Skeletal muscle tissue (tissue), 4 donors: Measurements from ENCODE around the gene FUNDC2. TPM values are rescaled to one million over a fixed set of nuclear protein-coding genes. Genes with fewer than 3 reads are reported as not detected.

Source experiments
- H3K27ac ChIP-seq: one replicate; pipeline ENCODE4 v1.7.0; 2013; ENCODE audit warnings: mild to moderate bottlenecking, low read depth, low read length, inconsistent platforms
- H3K27me3 ChIP-seq, 3 donors: one replicate each; pipeline ENCODE4 v1.7.0; 2013; ENCODE audit warnings: low read length in 3 of 3; ENCODE audit not compliant: control insufficient read depth in 3 of 3, insufficient read depth in 3 of 3
- H3K36me3 ChIP-seq, 3 donors: one replicate each; pipeline ENCODE4 v1.7.0; 2013; ENCODE audit warnings: low read length in 3 of 3; ENCODE audit not compliant: control insufficient read depth in 3 of 3, insufficient read depth in 3 of 3
- H3K4me1 ChIP-seq, 3 donors: one replicate each; pipeline ENCODE4 v1.7.0; 2013; ENCODE audit warnings: low read length in 3 of 3, mild to moderate bottlenecking in 3 of 3; ENCODE audit not compliant: control insufficient read depth in 3 of 3, insufficient read depth in 3 of 3
- H3K4me3 ChIP-seq, 3 donors: one replicate each; pipeline ENCODE4 v1.7.0; 2013; ENCODE audit warnings: low read length in 3 of 3
- H3K9ac ChIP-seq, 3 donors: one replicate each; pipeline ENCODE4 v1.7.0; 2013; ENCODE audit warnings: low read length in 3 of 3, mild to moderate bottlenecking in 3 of 3, moderate library complexity in 2 of 3, low read depth in 1 of 3
- H3K9me3 ChIP-seq, 3 donors: one replicate each; pipeline ENCODE4 v1.7.0; 2013; ENCODE audit warnings: low read length in 3 of 3; ENCODE audit not compliant: control insufficient read depth in 3 of 3
- total RNA-seq: library from RNA; depleted of rRNA; stranded (reverse); fragments of >200 nt; gene quantifications from one replicate; pipeline ENCODE4 v1.2.3, GENCODE V29; 2014
- donor health status: Osteomylitis.

Gene FUNDC2, protein sequence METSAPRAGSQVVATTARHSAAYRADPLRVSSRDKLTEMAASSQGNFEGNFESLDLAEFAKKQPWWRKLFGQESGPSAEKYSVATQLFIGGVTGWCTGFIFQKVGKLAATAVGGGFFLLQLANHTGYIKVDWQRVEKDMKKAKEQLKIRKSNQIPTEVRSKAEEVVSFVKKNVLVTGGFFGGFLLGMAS
- total RNA-seq = 45.9 TPM

GRCh38 chrX:155026727-155027508 is at the start of gene FUNDC2:
Gene FUNDC2 (plus strand): TSS chrX:155026844. CDS start chrX:155026939, 95 bp downstream.
- Histone ChIP-seq H3K9me3 (no peaks in the 10 kb centered on the region), H3K27ac (peak within 1 kb of the TSS; percentile 99), H3K36me3 (no peaks in the 10 kb centered on the region), H3K27me3 (no peaks in the 10 kb centered on the region), H3K4me1 (no peaks in the 10 kb centered on the region), H3K4me3 (peak within 1 kb of the TSS; percentile 90 to 92 (median 90)), H3K9ac (peak within 1 kb of the TSS; percentile 93 to 94 (median 94))

DNA sequence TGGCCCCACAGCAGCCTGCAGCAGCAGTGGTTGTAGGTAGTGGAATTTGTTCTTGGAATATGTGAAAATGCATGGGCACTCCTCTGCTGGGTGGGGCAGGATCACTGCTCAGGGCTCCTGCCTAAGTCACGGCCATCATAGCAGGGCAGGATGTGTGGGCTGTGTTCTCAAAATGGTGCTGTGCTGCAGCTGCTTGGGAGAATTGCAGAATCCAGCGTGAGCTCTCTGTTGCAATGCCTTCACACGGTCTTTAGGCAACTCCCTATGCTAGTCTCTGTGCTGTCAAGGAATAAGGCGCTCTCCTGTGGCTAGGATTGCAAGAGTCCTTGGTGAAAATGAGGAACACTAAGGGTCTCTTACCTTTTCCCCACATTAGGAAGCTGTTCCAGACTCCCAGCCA is 47.0 kb upstream of the FUNDC2 start:
- Histone ChIP-seq H3K4me3 (no peak overlapping the region), H3K36me3 (no peaks in the 10 kb centered on the region), H3K4me1 (peaks cover 0 to 6% (median 3%) of the 10 kb centered on the region in 3 donors), H3K27me3 (no peaks in the 10 kb centered on the region), H3K9me3 (no peaks in the 10 kb centered on the region), H3K27ac (no peak overlapping the region), H3K9ac (no peak overlapping the region)

GRCh38 chrX:154980330-154981115 is 46.1 kb upstream of the FUNDC2 start:
- Histone ChIP-seq H3K9me3 (no peaks in the 10 kb centered on the region), H3K27me3 (no peaks in the 10 kb centered on the region), H3K36me3 (no peaks in the 10 kb centered on the region), H3K9ac (peak overlapping the region; percentile 68 to 76 (median 70)), H3K4me3 (peak overlapping the region; percentile 69 to 72 (median 71)), H3K27ac (no peak overlapping the region), H3K4me1 (peaks cover 0 to 6% (median 3%) of the 10 kb centered on the region in 3 donors)

DNA sequence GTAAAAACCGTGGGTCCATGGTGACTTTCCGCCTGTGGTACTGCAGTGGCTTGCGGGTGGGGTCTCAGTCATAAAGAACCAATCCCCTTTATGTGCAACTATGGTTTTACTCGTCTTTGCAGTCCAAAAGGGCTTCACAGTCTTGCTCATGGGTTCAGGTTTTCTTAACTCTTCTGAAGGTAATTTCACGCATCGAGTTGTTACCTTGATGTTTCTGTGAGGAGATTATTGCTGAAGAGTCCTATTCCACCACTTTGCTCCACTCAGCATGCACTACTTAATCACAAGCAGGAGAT is 45.6 kb upstream of the FUNDC2 start:
- no peaks in the 10 kb centered on the region for H3K36me3 ChIP-seq
- no peaks in the 10 kb centered on the region for H3K9me3 ChIP-seq
- peak overlapping the region; percentile 68 to 76 (median 70) for H3K9ac ChIP-seq
- peaks cover 0 to 6% (median 3%) of the 10 kb centered on the region in 3 donors for H3K4me1 ChIP-seq
- H3K4me3 ChIP-seq = peak overlapping the region in 2 of 3 donors; percentile 69 to 71
- H3K27ac ChIP-seq = no peak overlapping the region
- no peaks in the 10 kb centered on the region for H3K27me3 ChIP-seq

GRCh38 chrX:154986826-154987575 is 39.6 kb upstream of the FUNDC2 start:
- H3K27ac ChIP-seq = no peak overlapping the region
- H3K4me3 ChIP-seq = no peak overlapping the region
- no peaks in the 10 kb centered on the region for H3K36me3 ChIP-seq
- no peaks in the 10 kb centered on the region for H3K9me3 ChIP-seq
- no peaks in the 10 kb centered on the region for H3K27me3 ChIP-seq
- H3K4me1 ChIP-seq = no peaks in the 10 kb centered on the region
- H3K9ac ChIP-seq = no peak overlapping the region

DNA sequence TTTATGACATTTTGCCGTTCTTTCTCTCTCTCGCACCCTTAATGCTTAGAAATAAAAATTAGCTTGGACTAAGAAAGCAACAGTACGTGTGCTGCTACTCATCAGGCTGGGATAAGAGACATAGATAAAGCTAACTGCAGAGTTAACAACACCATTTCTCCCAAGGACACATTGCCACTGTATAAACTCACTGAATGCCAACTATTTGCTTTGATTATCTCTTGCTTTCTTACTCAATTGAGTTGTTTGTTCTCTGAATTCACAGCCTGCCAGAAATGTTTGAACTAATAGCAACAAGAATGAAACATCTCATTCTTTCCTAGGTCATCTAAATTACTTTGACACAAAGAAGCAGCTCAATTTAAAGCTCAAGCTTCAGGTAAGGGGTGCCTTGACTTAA is 38.7 kb upstream of the FUNDC2 start:
- H3K4me1 ChIP-seq = no peaks in the 10 kb centered on the region
- H3K9me3 ChIP-seq = no peaks in the 10 kb centered on the region
- no peak overlapping the region for H3K9ac ChIP-seq
- no peaks in the 10 kb centered on the region for H3K36me3 ChIP-seq
- no peak overlapping the region for H3K4me3 ChIP-seq
- H3K27me3 ChIP-seq = no peaks in the 10 kb centered on the region
- no peak overlapping the region for H3K27ac ChIP-seq

DNA sequence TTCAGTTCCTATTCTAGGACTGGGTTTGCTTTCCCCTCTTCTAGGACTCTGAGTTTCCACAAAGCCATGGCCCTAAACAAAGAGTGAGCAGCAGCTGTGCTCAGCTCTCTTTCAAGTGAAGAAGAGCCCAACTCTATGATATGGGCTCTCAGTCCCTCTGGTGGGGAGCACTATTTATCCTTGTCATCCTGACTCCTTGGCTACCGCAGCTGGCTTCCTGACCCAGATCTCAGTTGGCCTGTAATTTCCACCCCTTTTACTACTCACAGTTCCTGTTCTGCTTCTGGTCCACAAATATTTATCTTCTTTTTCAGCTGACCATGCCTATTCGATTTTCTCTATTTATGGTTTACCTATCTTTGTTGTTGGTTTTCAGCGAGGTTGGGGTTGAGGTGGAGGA is 37.9 kb upstream of the FUNDC2 start:
- H3K27me3 ChIP-seq = no peaks in the 10 kb centered on the region
- H3K4me1 ChIP-seq = no peaks in the 10 kb centered on the region
- H3K9me3 ChIP-seq = no peaks in the 10 kb centered on the region
- H3K36me3 ChIP-seq = no peaks in the 10 kb centered on the region
- no peak overlapping the region for H3K27ac ChIP-seq
- no peak overlapping the region for H3K4me3 ChIP-seq
- H3K9ac ChIP-seq = no peak overlapping the region

- no peaks in the 10 kb centered on the region for H3K36me3 ChIP-seq
- no peaks in the 10 kb centered on the region for H3K27me3 ChIP-seq
- no peak overlapping the region for H3K4me3 ChIP-seq
- no peaks in the 10 kb centered on the region for H3K9me3 ChIP-seq
- no peak overlapping the region for H3K27ac ChIP-seq
- H3K9ac ChIP-seq = no peak overlapping the region
- no peaks in the 10 kb centered on the region for H3K4me1 ChIP-seq
Observed at GRCh38 chrX:154990496-154990895, 36.1 kb upstream of the FUNDC2 start.

- no peaks in the 10 kb centered on the region for H3K4me1 ChIP-seq
- no peak overlapping the region for H3K9ac ChIP-seq
- no peaks in the 10 kb centered on the region for H3K36me3 ChIP-seq
- H3K4me3 ChIP-seq = no peak overlapping the region
- no peaks in the 10 kb centered on the region for H3K27me3 ChIP-seq
- no peaks in the 10 kb centered on the region for H3K9me3 ChIP-seq
- H3K27ac ChIP-seq = no peak overlapping the region
Observed at GRCh38 chrX:154991039-154991438, 35.6 kb upstream of the FUNDC2 start.
